ENCODE measurements around the gene ANKRD10.

The ANKRD10 gene

GRCh38 chr13:110937511-110938285, 22.8 kb upstream of the ANKRD10 start:
- DNase-seq (ENCODE audit: extremely low spot score): no peak
- TF ChIP-seq SUZ12 (IDR thresholded peaks at IDR 0.05) (no peak), ARNT (IDR thresholded peaks at IDR 0.05) (no peak), ZNF384 (IDR thresholded peaks at IDR 0.05) (no peak), PKNOX1 (IDR thresholded peaks at IDR 0.05) (no peak), ELF4 (IDR thresholded peaks at IDR 0.05) (no peak), FOXK2 (IDR thresholded peaks at IDR 0.05) (no peak), TARDBP (IDR thresholded peaks at IDR 0.05) (no peak), FOXA1 (IDR thresholded peaks at IDR 0.05) (no peak), LEF1 (IDR thresholded peaks at IDR 0.05; ENCODE audit: borderline replicate concordance) (no peak), NFRKB (IDR thresholded peaks at IDR 0.05) (no peak), FOXM1 (IDR thresholded peaks at IDR 0.05; ENCODE audit: borderline replicate concordance) (no peak)
- ChIA-PET POLR2A (no interaction called here), CTCF (no interaction called here)

- TF ChIP-seq ARNT (IDR thresholded peaks at IDR 0.05) (no peak), ELF4 (IDR thresholded peaks at IDR 0.05) (no peak), FOXK2 (IDR thresholded peaks at IDR 0.05) (no peak)
- ChIA-PET CTCF (interaction anchor here (0.6 kb wide), 1 partner anchor 65 kb away, joined by 4 read pairs; no protein-coding TSS in a partner anchor), POLR2A (no interaction called here)
- no peak for DNase-seq (ENCODE audit: extremely low spot score)
These were observed 21.6 kb upstream of the ANKRD10 start for GRCh38 chr13:110936519-110936918.

- TF ChIP-seq CTBP1 (IDR thresholded peaks at IDR 0.05; ENCODE audit: borderline replicate concordance): no peak
- no peak for TF ChIP-seq SUZ12 (IDR thresholded peaks at IDR 0.05)
- no peak for TF ChIP-seq NFRKB (IDR thresholded peaks at IDR 0.05)
- TF ChIP-seq ELF4 (IDR thresholded peaks at IDR 0.05): no peak
These were observed 17.7 kb upstream of the ANKRD10 start for GRCh38 chr13:110932588-110932987.

GRCh38 chr13:110929104-110929777, 14.4 kb upstream of the ANKRD10 start:
- TF ChIP-seq L3MBTL2 (conservative IDR thresholded peaks at IDR 0.05) (no peak), LEF1 (IDR thresholded peaks at IDR 0.05; ENCODE audit: borderline replicate concordance) (no peak), PKNOX1 (IDR thresholded peaks at IDR 0.05) (no peak), ELF4 (IDR thresholded peaks at IDR 0.05) (no peak), FOXM1 (IDR thresholded peaks at IDR 0.05; ENCODE audit: borderline replicate concordance) (no peak), ZNF384 (IDR thresholded peaks at IDR 0.05) (no peak), BHLHE40 (IDR thresholded peaks at IDR 0.05; ENCODE audit: borderline replicate concordance) (no peak), HDGF (IDR thresholded peaks at IDR 0.05; ENCODE audit: borderline replicate concordance) (no peak), NFRKB (IDR thresholded peaks at IDR 0.05) (no peak), FOXA1 (IDR thresholded peaks at IDR 0.05) (no peak), TARDBP (IDR thresholded peaks at IDR 0.05) (no peak), FOXK2 (IDR thresholded peaks at IDR 0.05) (no peak)
- no peak for DNase-seq (ENCODE audit: extremely low spot score)
- POLR2A ChIA-PET: no interaction called here
- CTCF ChIA-PET: no interaction called here

More at GRCh38 chr13:110932588-110932987, 17.7 kb upstream of the ANKRD10 start:
- POLR2A ChIA-PET: no interaction called here
- CTCF ChIA-PET: interaction anchor here (0.7 kb wide), 1 partner anchor 17 kb away, joined by 3 read pairs; no protein-coding TSS in a partner anchor
- DNase-seq (ENCODE audit: extremely low spot score): no peak

GRCh38 chr13:110925023-110925612, 10.2 kb upstream of the ANKRD10 start:
- POLR2A ChIA-PET: no interaction called here
- no peak for DNase-seq (ENCODE audit: extremely low spot score)
- TF ChIP-seq FOXK2 (IDR thresholded peaks at IDR 0.05) (no peak), ARNT (IDR thresholded peaks at IDR 0.05) (no peak), LEF1 (IDR thresholded peaks at IDR 0.05; ENCODE audit: borderline replicate concordance) (no peak)
- CTCF ChIA-PET: interaction anchor here (0.6 kb wide), 2 partner anchors 10 to 17 kb away, joined by 3 to 4 read pairs; no protein-coding TSS in a partner anchor

GRCh38 chr13:110924639-110924934, 9.7 kb upstream of the ANKRD10 start:
- TF ChIP-seq TARDBP (IDR thresholded peaks at IDR 0.05): no peak
- TF ChIP-seq FOXM1 (IDR thresholded peaks at IDR 0.05; ENCODE audit: borderline replicate concordance): no peak
- TF ChIP-seq SUZ12 (IDR thresholded peaks at IDR 0.05): no peak
- no peak for TF ChIP-seq CTBP1 (IDR thresholded peaks at IDR 0.05; ENCODE audit: borderline replicate concordance)
- POLR2A ChIA-PET: no interaction called here
- CTCF ChIA-PET: interaction anchor here (0.6 kb wide), 2 partner anchors 9 to 18 kb away, joined by 3 to 4 read pairs; no protein-coding TSS in a partner anchor

More at GRCh38 chr13:110924639-110924934, 9.7 kb upstream of the ANKRD10 start:
- DNase-seq (ENCODE audit: extremely low spot score): no peak

Measured in HEK293T (cell line).